Activated CD4-positive, alpha-beta T cell treated with anti-CD3 and anti-CD28 coated beads for 4 hours (primary cell): ENCODE measurements around the gene PRRC2B.
A peak's percentile ranks its signal among the peaks of the same experiment; 100 is the strongest.
"Not testable (repeated sequence)": the region's sequence is repeated elsewhere in the genome, so short reads cannot be mapped to it uniquely, and the experiment has no call there.

Experiments used
- DNase-seq, 2 donors: peaks; one replicate each; pipeline ENCODE4 v3.0.0-alpha.2; 2020

Gene PRRC2B

GRCh38 chr9:131491001-131491710, 97.3 kb downstream of the PRRC2B start:
- no peak for DNase-seq

DNA sequence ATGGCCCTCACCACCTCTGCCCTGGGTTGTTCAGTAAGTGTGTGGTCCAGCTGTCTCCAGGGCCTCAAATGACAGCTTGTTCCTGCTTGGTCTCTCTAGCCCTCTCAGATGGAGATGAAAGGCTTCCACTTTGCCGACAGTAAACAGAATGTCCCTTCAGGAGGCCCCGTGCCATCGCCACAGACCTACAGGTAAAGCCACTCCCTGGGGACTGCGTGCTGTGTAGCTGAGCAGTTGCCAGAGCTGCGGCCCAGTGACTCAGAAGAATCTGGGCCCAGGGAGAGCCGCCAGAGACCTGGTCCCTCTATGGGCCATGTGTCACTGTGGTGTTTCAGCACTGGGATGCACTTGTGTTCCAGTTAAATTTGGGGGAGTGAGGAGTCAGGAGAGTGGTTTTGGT, 98.2 kb downstream of the PRRC2B start:
- no peak for DNase-seq

- no peak for DNase-seq
Measured at GRCh38 chr9:131494296-131494870, 100.5 kb downstream of the PRRC2B start.

GRCh38 chr9:131495785-131496184, 101.9 kb downstream of the PRRC2B start:
- no peak for DNase-seq

- DNase-seq, result no peak
Measured at GRCh38 chr9:131496844-131497405, 103.0 kb downstream of the PRRC2B start.

DNA sequence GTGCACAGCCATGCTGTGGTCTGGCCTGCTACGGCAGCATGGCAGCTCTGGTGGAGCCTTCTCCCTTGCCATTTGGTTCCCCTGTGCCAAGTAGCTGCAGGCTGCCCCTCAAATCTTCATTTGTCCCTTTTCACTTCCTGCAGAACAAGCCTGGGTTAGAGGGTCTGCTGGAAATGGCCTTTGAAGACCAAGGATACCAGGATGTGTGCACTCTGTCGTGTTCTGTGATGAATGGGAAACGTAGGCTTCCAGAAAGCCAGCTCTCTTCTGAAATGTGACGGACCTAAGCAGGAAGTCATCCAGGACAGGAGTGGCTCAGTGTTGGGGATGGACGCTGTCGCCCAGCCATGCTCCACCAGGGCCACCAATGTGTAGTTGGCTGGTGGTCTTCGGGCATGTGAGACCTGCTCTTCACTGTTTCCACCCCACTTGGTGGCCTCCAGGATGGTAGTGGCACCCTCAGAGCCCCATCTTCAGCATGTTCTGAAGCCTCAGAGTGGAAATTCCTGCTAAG, 105.4 kb downstream of the PRRC2B start:
- no peak for DNase-seq

GRCh38 chr9:131500377-131500776, 106.5 kb downstream of the PRRC2B start:
- peak; percentile 66 to 72 for DNase-seq

GRCh38 chr9:131500939-131501541, 107.2 kb downstream of the PRRC2B start:
- DNase-seq, result peak; percentile 47 to 54

- DNase-seq, result peak; percentile 87 to 90
Measured at GRCh38 chr9:131502781-131503625, 109.1 kb downstream of the PRRC2B start, which contains the start of gene POMT1. TSS of gene POMT1 (plus strand) at chr9:131502918. CDS start at chr9:131504219, 1,301 bp downstream.

- DNase-seq, result peak; percentile 54
Measured at GRCh38 chr9:131503626-131504465, 110.0 kb downstream of the PRRC2B start.

DNA sequence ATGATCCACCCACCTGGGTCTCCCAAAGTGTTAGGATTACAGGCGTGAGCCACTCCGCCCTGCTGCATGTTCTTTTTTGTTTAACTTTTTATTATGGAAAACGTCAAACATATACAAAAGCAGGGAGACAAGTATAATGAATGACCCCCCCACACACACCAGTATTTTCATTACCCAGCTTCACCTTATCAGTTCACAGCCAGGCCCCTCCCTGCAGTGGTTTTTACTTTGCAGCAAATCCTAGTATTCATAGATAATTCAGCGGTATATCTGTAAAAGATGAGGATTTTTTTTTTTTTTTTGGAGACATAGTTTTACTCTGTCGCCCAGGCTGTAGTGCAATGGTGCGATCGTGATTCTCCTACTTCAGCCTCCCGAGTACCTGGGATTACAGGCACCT, 111.1 kb downstream of the PRRC2B start:
- no peak for DNase-seq

DNA sequence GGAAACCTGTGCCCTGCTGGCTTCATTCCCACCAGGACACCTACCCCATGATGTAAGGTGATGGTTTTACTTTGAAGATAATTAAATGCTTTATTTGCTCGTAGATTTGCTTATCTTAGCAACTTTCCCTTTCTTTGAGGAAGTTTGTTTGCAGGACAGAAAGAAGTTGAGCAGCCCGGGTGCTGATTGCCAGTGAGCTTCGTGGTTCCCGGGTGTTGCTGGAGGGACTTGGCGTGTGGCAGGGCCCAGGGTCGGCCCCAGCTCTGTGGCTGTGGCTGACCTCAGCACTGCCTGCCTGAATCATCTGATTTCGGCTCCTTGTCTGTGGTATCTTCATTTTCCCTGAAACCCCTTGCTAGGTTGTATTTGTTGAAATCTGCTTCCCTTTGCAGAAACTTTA, 117.5 kb downstream of the PRRC2B start:
- no peak for DNase-seq

DNA sequence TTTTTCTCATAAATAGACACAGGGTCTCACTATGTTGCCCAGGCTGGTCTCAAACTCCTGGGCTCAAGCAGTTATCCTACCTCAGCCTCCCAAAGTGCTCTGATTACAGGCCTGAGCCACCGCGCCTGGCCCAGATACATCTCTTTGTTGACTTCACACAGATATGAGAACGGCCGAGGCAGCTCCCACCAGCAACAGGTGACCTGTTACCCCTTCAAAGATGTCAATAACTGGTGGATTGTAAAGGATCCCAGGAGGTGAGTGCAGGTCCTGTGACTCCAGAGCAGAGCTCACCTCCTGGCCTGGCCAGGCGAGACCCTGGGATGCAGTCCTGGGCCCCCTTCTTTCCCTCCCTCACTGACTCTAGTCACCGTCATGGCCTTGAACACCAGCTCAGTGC, 118.0 kb downstream of the PRRC2B start:
- DNase-seq, result no peak

GRCh38 chr9:131513177-131513576, 119.3 kb downstream of the PRRC2B start:
- no peak for DNase-seq

DNA sequence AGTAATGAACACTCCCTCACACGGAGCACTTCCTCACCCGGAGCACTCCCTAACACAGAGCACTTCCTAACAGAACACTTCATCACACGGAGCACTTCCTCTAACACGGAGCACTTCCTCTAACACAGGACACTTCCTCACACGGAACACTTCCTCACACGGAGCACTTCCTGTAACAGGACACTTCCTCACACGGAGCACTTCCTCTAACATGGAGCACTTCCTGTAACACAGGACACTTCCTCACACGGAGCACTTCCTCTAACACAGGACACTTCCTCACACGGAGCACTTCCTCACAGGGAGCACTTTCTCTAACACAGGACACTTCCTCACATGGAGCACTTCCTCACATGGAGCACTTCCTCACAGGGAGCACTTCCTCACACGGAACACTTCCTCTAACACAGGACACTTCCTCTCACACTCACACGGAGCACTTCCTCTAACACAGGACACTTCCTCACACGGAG, 121.7 kb downstream of the PRRC2B start:
- DNase-seq, result not testable (repeated sequence)

DNA sequence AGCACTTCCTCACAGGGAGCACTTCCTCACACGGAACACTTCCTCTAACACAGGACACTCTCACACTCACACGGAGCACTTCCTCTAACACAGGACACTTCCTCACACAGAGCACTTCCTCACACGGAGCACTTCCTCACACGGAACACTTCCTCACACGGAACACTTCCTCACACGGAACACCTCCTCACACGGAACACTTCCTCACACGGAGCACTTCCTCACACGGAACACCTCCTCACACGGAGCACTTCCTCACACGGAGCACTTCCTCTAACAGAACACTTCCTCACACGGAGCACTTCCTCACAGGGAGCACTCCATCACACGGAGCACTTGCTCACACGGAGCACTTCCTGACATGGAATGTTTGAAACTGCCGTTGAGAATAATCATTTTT, 122.2 kb downstream of the PRRC2B start:
- no peak for DNase-seq

DNA sequence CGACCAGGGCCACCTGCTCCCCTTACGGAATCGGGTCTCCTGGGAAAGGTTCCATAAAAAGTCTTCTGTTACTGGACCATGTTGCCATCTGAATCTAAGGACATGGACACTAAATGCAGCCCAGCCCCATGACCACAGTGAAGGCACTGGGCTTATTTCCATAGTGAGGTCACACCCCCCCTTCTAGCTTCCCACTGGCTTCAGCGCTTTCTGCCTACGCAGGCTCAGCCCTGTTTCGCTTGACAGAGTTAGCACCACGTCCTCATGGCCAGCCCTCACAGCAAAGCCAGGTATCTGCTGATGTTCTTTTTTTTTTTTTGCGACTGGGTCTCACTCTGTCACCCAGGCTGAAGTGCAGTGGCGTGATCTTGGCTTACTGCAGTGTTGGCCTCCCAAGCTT, 123.0 kb downstream of the PRRC2B start:
- no peak for DNase-seq

GRCh38 chr9:131517761-131518190, 123.9 kb downstream of the PRRC2B start:
- DNase-seq, result no peak

GRCh38 chr9:131518553-131518952, 124.7 kb downstream of the PRRC2B start:
- no peak for DNase-seq

DNA sequence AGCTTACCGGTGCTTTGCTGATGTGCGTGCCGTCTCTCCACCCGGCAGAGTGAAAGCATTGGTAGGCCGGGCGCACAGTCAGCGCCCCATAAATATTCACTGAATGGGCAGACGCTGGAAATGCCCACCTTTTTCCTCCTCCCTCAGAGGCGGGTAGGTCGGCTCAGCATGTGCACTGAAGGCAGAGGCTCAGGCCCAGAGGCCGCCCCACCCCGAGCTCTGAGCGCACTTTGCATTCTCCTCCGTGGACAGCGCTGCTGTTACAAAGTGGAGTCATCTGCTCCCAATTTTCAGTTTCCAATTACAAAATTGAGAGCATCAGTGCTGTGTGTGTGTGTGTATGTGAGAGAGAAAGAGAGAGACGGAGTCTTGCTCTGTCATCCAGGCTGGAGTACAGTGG, 126.6 kb downstream of the PRRC2B start:
- no peak for DNase-seq

DNA sequence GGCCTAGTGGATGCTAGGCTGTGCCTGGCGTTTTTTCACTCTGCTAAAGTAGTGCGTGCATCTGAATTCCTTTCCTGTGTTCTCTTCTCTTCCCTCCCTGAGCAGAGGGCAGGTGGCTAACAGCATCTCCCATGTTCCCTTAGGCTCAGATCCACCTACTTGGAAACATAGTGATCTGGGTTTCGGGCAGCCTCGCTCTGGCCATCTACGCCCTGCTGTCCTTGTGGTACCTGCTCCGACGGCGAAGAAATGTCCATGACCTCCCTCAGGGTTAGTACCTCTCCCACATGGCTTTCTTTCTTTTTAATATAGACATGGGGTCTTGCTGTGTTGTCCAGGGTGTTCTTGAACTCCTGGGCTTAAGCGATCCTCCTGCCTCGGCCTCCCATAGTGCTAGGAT, 127.3 kb downstream of the PRRC2B start:
- DNase-seq, result no peak

- no peak for DNase-seq
Measured at GRCh38 chr9:131521822-131522221, 127.9 kb downstream of the PRRC2B start.
